ENCODE results near the gene FBXL14.

FBXL14 gene

DNA sequence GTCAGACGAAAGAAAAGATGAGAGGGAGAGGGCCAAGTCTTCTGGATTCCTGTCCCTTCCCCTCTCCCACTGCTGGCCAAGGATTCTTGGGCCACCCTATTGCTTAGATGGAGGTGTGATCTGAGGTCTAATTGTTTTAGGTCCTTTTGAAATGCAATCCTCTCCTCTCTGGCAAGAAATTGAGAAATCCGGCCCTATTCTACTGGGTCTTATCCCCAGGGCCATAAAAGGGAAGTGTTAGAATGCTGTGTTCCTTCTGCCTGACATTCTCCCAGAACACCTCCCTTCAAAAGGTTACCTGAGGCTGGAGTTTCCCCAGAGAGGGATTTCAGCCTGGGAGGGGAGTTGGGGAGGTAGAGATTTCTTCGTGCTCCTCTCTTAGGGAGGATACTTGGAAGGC, 39.1 kb upstream of the FBXL14 start:
- no peak overlapping the region for H3K9ac ChIP-seq (ENCODE audit: low read length)
- peaks cover 44% of the 10 kb centered on the region for H3K27me3 ChIP-seq (ENCODE audit: control insufficient read depth, insufficient read depth, low read length)
- H3K36me3 ChIP-seq (ENCODE audit: control insufficient read depth, insufficient read depth, low read length) = no peaks in the 10 kb centered on the region
- peaks cover 22% of the 10 kb centered on the region for H3K4me1 ChIP-seq (ENCODE audit: control insufficient read depth, insufficient read depth, low read length)
- H3K4me3 ChIP-seq (ENCODE audit: low read length) = no peak overlapping the region
- no peaks in the 10 kb centered on the region for H3K9me3 ChIP-seq (ENCODE audit: control insufficient read depth, low read length)

DNA sequence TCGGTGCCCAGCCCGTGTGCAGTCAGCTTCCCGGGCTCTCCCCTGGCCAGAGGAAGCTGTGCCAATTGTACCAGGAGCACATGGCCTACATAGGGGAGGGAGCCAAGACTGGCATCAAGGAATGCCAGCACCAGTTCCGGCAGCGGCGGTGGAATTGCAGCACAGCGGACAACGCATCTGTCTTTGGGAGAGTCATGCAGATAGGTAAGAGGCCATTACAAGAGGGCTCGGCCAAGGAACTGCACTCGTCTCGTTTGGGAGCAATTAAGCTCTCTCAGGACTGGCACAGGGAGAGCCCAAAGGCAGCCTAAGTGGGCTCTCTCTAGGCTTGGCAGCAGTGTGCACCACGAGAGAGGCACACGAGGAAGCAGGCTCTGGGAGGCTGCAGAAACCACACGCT, 38.3 kb upstream of the FBXL14 start:
- peaks cover 22% of the 10 kb centered on the region for H3K4me1 ChIP-seq (ENCODE audit: control insufficient read depth, insufficient read depth, low read length)
- no peak overlapping the region for H3K9ac ChIP-seq (ENCODE audit: low read length)
- no peaks in the 10 kb centered on the region for H3K36me3 ChIP-seq (ENCODE audit: control insufficient read depth, insufficient read depth, low read length)
- no peak overlapping the region for H3K4me3 ChIP-seq (ENCODE audit: low read length)
- H3K27me3 ChIP-seq (ENCODE audit: control insufficient read depth, insufficient read depth, low read length) = peaks cover 44% of the 10 kb centered on the region
- no peaks in the 10 kb centered on the region for H3K9me3 ChIP-seq (ENCODE audit: control insufficient read depth, low read length)

DNA sequence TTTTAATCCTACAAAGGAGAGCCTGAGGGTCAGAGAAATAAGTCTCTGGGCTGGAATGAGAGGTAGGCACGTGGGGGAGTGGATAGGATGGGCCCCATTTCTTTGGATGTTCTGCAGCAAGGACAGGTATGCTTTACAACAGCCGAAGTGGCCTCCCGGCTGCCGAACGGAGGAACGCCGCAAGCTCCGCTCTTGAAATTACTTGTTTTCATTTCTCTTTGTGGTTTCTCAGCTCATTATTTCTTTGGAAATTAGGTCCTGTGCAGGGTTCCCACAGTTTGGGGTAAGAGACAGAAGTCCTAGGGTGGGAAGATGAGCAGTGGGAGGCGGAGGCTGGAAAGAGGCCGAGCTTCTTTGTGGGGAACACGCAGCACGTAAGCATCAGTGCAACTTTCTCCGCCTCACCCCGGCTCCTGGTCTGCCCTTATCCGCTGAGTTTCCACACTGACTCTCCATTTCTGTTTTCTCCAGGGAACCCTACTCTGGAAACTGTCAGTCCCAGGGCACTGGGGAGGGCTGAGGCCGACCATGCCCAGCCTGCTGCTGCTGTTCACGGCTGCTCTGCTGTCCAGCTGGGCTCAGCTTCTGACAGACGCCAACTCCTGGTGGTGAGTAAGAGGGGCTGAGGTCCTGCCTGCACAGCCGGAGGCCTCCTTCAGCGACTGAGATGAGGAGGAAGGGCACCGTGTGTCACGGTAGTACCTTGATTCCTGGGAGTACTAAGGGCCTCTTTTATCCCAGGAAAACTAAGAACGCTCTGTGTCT, 36.6 kb upstream of the FBXL14 start:
- H3K9ac ChIP-seq (ENCODE audit: low read length) = no peak overlapping the region
- peak overlapping the region; percentile 27 for H3K4me3 ChIP-seq (ENCODE audit: low read length)
- H3K36me3 ChIP-seq (ENCODE audit: control insufficient read depth, insufficient read depth, low read length) = no peaks in the 10 kb centered on the region
- H3K9me3 ChIP-seq (ENCODE audit: control insufficient read depth, low read length) = no peaks in the 10 kb centered on the region
- H3K27me3 ChIP-seq (ENCODE audit: control insufficient read depth, insufficient read depth, low read length) = peaks cover 44% of the 10 kb centered on the region
- H3K4me1 ChIP-seq (ENCODE audit: control insufficient read depth, insufficient read depth, low read length) = peaks cover 22% of the 10 kb centered on the region

DNA sequence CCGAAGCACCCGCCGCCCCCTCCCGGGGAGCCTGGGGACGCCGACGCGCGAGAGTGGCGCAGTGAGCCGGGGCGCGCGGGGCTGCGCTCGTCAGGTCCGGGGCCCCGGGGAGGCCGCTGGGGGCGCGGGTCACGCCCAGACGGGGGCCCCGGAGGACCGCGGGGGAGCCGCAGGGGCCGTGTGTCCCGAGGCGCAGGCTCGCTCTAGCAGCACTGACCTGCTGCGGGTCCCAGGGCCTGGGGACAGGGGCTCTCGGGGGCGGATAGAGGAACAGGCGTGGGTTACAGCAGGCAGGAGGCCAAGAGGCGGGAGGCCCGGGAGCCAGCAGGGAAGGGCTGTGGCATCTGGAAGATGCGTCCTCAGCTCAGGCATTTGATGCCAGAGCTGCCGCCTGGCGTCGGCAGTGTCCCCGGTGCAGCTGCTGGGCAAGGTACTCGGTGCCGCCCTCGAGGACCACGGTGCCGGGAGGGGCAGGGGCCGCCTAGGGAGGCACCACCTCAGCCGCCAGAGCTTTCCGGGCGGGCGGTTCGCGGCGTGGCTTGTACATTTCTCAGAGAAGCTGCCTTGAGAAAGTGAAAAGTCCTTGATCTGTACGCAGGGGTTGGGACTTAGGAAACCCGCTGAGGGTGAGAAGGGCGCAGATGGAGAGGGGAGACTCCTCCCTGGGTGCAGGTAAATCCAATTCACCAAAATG, 35.9 kb upstream of the FBXL14 start:
- peaks cover 44% of the 10 kb centered on the region for H3K27me3 ChIP-seq (ENCODE audit: control insufficient read depth, insufficient read depth, low read length)
- H3K9me3 ChIP-seq (ENCODE audit: control insufficient read depth, low read length) = no peaks in the 10 kb centered on the region
- H3K4me1 ChIP-seq (ENCODE audit: control insufficient read depth, insufficient read depth, low read length) = peaks cover 22% of the 10 kb centered on the region
- H3K4me3 ChIP-seq (ENCODE audit: low read length) = peak overlapping the region; percentile 27
- H3K36me3 ChIP-seq (ENCODE audit: control insufficient read depth, insufficient read depth, low read length) = no peaks in the 10 kb centered on the region
- peak overlapping the region; percentile 61 for H3K9ac ChIP-seq (ENCODE audit: low read length)

DNA sequence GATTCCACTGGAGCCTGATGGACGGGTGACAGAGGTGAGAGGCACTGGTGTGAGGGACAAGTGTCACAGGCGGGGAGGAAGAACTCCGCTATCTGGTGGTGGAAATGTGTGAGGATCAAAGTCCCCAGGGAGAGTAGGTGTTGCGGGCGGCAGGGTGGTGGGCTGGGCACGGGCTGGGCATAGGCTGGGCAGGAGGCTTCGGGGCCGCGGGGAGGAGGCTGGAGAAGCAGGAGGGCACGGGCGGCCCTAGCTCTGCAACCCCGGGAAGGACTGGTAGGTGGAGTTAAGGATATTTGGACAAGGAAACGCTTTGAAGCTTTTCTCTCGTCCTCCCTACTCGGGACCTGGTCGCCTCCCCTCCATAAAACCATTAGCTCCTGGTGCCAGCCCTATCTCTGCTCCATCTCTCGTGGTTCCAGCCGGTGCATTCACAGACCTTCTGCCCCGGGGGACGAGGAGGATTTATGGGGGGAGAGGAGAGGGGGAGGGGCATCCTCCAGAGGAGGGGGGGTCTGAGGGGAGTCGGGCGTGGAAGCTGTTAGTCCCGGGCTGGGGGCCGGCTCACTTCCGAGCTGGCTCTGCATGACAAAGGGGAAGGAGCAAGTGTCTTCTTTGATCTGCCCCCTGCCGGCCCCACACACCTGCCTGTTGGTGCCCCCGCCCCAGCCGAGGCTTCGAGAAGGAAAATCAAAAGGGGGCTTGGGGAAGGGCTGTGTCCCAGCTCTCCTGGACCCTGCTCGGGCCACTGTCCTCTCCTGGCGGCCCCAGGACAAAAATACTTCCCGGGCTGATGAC, 35.2 kb upstream of the FBXL14 start:
- H3K4me3 ChIP-seq (ENCODE audit: low read length) = peak overlapping the region; percentile 27
- H3K4me1 ChIP-seq (ENCODE audit: control insufficient read depth, insufficient read depth, low read length) = peaks cover 22% of the 10 kb centered on the region
- no peaks in the 10 kb centered on the region for H3K36me3 ChIP-seq (ENCODE audit: control insufficient read depth, insufficient read depth, low read length)
- H3K9ac ChIP-seq (ENCODE audit: low read length) = peak overlapping the region; percentile 61
- H3K27me3 ChIP-seq (ENCODE audit: control insufficient read depth, insufficient read depth, low read length) = peaks cover 44% of the 10 kb centered on the region
- H3K9me3 ChIP-seq (ENCODE audit: control insufficient read depth, low read length) = no peaks in the 10 kb centered on the region

DNA sequence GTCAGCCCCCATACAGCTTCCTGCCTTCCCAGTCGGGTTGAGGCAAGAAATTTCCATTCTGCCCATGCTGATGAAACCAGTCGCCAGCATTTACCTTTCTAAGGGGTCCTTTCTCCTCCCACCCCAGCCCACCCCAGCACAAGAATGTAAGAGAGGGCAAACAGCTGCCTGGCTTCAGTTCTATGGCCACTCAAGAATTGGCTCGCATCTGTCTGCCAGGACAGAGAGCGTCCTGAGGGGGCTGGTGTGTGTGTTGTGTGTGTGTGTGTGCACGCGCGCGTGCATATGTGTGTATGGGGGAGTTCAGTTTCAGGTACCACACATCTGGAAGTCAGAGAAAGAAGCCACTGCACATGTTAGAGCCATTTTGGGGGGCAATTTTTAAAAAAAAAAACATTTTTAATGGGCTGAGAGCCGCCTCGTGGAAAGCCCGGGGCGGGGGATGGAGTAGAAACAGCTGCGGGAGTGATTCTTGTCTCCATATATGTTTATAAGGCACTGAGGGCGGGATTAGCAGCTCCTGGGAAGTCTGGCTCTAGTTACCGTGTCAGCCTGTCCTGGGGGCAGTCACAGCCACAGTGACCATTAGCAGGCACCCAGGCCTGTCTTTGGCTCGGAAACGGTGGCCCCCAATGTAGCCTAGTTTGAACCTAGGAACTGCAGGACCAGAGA, 34.4 kb upstream of the FBXL14 start, which contains the start of gene WNT5B:
TSS of gene WNT5B (plus strand) at position 566 of the 672 bp plus-strand sequence. CDS start 2,124 bp downstream, outside the sequence.
- peak within 1 kb of the TSS; percentile 61 for H3K9ac ChIP-seq (ENCODE audit: low read length)
- H3K9me3 ChIP-seq (ENCODE audit: control insufficient read depth, low read length) = no peaks in the 10 kb centered on the region
- peak within 1 kb of the TSS; percentile 27 for H3K4me3 ChIP-seq (ENCODE audit: low read length)
- H3K4me1 ChIP-seq (ENCODE audit: control insufficient read depth, insufficient read depth, low read length) = peaks cover 22% of the 10 kb centered on the region
- H3K36me3 ChIP-seq (ENCODE audit: control insufficient read depth, insufficient read depth, low read length) = no peaks in the 10 kb centered on the region
- H3K27me3 ChIP-seq (ENCODE audit: control insufficient read depth, insufficient read depth, low read length) = peaks cover 44% of the 10 kb centered on the region

DNA sequence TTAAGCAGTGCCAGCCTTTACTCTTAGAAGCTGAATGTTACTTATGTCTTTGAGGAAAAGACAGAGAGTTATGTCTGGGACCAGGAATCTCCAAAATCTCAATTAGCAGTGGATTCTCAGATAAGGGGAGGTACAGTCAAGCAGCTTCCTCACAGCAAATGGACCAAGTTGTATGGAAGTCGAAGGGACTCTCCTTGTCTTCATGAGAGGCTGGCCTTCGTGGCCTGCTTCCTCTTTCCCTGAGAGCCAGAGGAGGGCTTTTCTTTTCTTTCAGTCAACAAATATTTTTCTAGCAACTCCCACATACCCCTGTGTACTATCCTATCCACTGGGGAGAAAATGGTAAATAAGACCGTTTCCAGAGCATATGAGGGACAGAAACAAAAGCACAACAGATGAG, 28.0 kb upstream of the FBXL14 start:
- H3K27me3 ChIP-seq (ENCODE audit: control insufficient read depth, insufficient read depth, low read length) = no peaks in the 10 kb centered on the region

DNA sequence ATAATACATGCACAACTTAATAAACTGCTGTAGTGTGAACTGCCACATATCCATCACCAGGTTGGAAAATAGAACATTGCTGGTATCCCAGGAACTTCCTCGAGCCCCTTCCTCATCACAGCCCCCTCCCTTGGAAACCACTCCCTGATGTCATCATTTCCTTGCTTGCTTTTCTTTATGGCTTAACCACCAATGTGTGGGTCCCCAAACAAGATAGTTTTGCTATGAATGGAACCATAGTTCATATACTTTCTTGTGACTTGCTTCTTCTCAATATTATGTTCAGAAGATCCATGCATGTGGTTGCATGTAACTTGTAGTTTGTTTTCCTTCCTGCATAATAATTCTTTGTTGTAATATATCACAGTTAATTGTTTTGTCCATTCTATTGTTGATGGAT, 25.7 kb upstream of the FBXL14 start:
- no peaks in the 10 kb centered on the region for H3K4me1 ChIP-seq (ENCODE audit: control insufficient read depth, insufficient read depth, low read length)
- H3K27me3 ChIP-seq (ENCODE audit: control insufficient read depth, insufficient read depth, low read length) = no peaks in the 10 kb centered on the region
- no peaks in the 10 kb centered on the region for H3K9me3 ChIP-seq (ENCODE audit: control insufficient read depth, low read length)
- H3K4me3 ChIP-seq (ENCODE audit: low read length) = no peak overlapping the region
- H3K9ac ChIP-seq (ENCODE audit: low read length) = no peak overlapping the region
- no peaks in the 10 kb centered on the region for H3K36me3 ChIP-seq (ENCODE audit: control insufficient read depth, insufficient read depth, low read length)

More for the DNA sequence above, 28.0 kb upstream of the FBXL14 start:
- no peaks in the 10 kb centered on the region for H3K36me3 ChIP-seq (ENCODE audit: control insufficient read depth, insufficient read depth, low read length)
- no peak overlapping the region for H3K9ac ChIP-seq (ENCODE audit: low read length)
- H3K4me1 ChIP-seq (ENCODE audit: control insufficient read depth, insufficient read depth, low read length) = no peaks in the 10 kb centered on the region
- H3K9me3 ChIP-seq (ENCODE audit: control insufficient read depth, low read length) = no peaks in the 10 kb centered on the region
- H3K4me3 ChIP-seq (ENCODE audit: low read length) = no peak overlapping the region

DNA sequence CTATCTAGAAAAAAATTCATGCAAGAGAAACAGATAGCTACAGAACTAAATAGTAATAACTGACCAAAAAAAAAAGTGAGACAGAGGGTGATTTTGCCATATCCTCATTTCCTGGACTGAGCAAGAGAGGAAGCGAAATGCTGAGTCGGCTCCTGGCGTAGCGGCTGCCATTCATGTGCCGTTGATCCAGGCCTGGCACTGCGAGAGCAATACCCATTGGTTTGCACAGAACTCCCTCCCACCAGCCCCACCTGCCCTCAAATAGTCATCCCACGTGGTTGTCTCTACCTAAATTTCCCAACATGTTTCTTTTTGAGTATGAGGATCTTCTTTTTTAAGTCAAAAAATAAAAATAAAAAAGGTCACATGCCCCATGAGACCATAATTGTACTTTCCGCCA, 25.2 kb upstream of the FBXL14 start:
- H3K9ac ChIP-seq (ENCODE audit: low read length) = no peak overlapping the region
- H3K4me3 ChIP-seq (ENCODE audit: low read length) = no peak overlapping the region
- no peaks in the 10 kb centered on the region for H3K27me3 ChIP-seq (ENCODE audit: control insufficient read depth, insufficient read depth, low read length)
- H3K4me1 ChIP-seq (ENCODE audit: control insufficient read depth, insufficient read depth, low read length) = no peaks in the 10 kb centered on the region
- H3K9me3 ChIP-seq (ENCODE audit: control insufficient read depth, low read length) = no peaks in the 10 kb centered on the region
- H3K36me3 ChIP-seq (ENCODE audit: control insufficient read depth, insufficient read depth, low read length) = no peaks in the 10 kb centered on the region

DNA sequence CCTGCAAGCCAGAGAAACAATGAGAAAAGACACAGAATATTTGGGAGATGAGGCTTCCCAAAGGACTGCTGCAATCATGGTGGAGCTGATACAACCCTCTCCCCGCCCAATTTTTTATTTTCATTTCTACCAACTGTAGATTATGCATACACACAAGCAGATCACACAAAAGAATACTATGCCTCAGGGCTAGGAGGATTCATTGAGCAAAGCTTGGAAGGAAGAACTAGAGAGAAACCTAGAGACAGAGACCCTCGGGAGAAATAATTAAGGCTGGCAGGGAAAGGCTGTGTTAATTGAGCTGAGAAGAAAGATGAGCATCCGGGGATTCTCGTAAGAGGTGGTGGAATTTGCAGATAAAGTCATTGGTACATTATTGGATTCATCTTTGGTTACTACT, 24.8 kb upstream of the FBXL14 start:
- Histone ChIP-seq H3K9me3 (ENCODE audit: control insufficient read depth, low read length) (no peaks in the 10 kb centered on the region), H3K4me1 (ENCODE audit: control insufficient read depth, insufficient read depth, low read length) (no peaks in the 10 kb centered on the region), H3K27me3 (ENCODE audit: control insufficient read depth, insufficient read depth, low read length) (no peaks in the 10 kb centered on the region), H3K36me3 (ENCODE audit: control insufficient read depth, insufficient read depth, low read length) (no peaks in the 10 kb centered on the region), H3K9ac (ENCODE audit: low read length) (no peak overlapping the region), H3K4me3 (ENCODE audit: low read length) (no peak overlapping the region)

DNA sequence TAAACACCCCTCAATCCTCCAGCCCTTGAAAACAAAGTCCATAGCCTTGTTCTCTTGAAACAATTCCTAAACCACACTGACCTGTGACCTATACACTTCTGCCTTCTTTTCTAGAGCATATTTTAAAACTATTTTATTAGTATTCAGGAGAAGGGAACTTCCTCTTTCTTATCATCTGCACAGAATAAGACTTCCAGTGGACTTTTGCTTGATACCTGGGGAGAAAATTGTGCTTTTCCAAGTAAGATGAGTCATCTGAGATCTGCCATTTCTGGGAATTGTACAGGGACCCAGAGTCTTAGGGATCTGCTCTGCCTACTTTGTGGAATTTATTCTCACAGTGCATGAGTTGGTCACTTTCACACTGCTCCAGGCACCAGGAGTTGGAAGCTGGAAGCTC, 24.1 kb upstream of the FBXL14 start:
- Histone ChIP-seq H3K9me3 (ENCODE audit: control insufficient read depth, low read length) (no peaks in the 10 kb centered on the region), H3K4me1 (ENCODE audit: control insufficient read depth, insufficient read depth, low read length) (no peaks in the 10 kb centered on the region), H3K9ac (ENCODE audit: low read length) (no peak overlapping the region), H3K27me3 (ENCODE audit: control insufficient read depth, insufficient read depth, low read length) (no peaks in the 10 kb centered on the region), H3K4me3 (ENCODE audit: low read length) (no peak overlapping the region), H3K36me3 (ENCODE audit: control insufficient read depth, insufficient read depth, low read length) (no peaks in the 10 kb centered on the region)

Data from mucosa of stomach (tissue), 1 donor.